Colonic mucosa (tissue), 4 donors: ENCODE measurements around the gene FHDC1. TPM values are rescaled to one million over a fixed set of nuclear protein-coding genes. Genes with fewer than 3 reads are reported as not detected.

Source experiments
- DNase-seq: peaks from one replicate; pipeline ENCODE4 v3.0.0-alpha.2; 2020
- H3K27ac ChIP-seq: fragments of 200-600 bp; one replicate; pipeline ENCODE4 v1.8.0; 2021
- H3K27me3 ChIP-seq: fragments of 200-600 bp; one replicate; pipeline ENCODE4 v1.8.0; 2021
- H3K36me3 ChIP-seq: fragments of 200-600 bp; one replicate; pipeline ENCODE4 v1.8.0; 2021
- H3K4me1 ChIP-seq: fragments of 200-600 bp; one replicate; pipeline ENCODE4 v1.8.0; 2021; ENCODE audit warnings: mild to moderate bottlenecking
- H3K4me3 ChIP-seq: fragments of 200-600 bp; one replicate; pipeline ENCODE4 v1.8.0; 2021
- H3K9ac ChIP-seq, 2 donors: one replicate each; pipeline ENCODE4 v1.7.0; 2013; ENCODE audit warnings: control low read depth in 2 of 2, low read depth in 2 of 2, low read length in 2 of 2
- H3K9me3 ChIP-seq: fragments of 200-600 bp; one replicate; pipeline ENCODE4 v1.8.0; 2021
- intact Hi-C: fragments of 100-400 bp; cut with DNase I; formaldehyde crosslinking; loops from one replicate; pipeline ENCODE4 v1.14.1; 2022
- total RNA-seq, 2 donors: library from RNA; stranded (reverse); fragmentation: NEBNext Ultra II Directional in 1 of 2; extraction: Animal tissue kit (Norgen Biotek cat#: 25700) in 1 of 2; gene quantifications; one replicate each; pipeline ENCODE4 v1.2.1, GENCODE V29; 2021
- TF ChIP-seq, protein P1 (sequence below): fragments of 200-600 bp; IDR thresholded peaks from one replicate; pipeline ENCODE4 v1.8.0; 2022; ENCODE audit warnings: antibody characterized with exemption, mild to moderate bottlenecking
- donor health status: healthy.
- donor health status: DM: no; HTN: no; CAD: no.
- donor health status: DM: no; HTN: no; CAD: no.

The FHDC1 gene
- total RNA-seq, 2 donors from 2014 or later, result 13.9 to 14.0 TPM

DNA sequence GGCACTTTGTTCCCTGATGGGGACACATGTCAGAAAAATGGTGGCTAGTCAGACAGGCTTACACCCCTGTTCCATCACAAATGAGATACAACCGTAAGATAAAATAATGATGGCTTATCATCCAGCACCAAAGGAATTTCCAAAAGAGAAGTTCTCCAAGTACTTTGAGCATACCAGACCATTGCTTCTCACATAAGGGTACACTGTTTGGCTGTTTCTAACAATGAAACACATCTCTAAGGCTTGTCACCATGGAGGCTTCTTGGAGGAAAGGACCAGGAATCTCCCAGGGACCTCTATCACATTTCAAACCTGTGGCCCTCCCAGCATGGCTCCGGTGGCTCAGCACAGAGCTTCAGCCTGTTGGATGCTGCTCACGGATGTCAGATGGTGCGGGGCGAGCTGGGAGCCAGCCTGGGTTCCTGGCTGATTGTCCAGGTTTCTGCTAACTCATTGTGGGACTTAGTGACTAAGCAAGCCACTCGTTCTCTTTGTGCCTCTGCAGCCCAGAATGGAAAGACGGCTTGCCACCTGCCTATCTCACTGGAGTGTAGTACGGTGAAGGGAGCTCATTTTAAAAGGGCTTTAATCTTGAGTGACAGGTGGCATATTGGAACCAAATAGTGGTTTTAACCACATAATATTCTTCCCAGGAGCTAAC is 54.5 kb downstream of the FHDC1 start:
- H3K36me3 ChIP-seq, result no peaks in the 10 kb centered on the region
- H3K27me3 ChIP-seq, result no peaks in the 10 kb centered on the region
- no peak overlapping the region for H3K4me3 ChIP-seq
- no peak overlapping the region for H3K9ac ChIP-seq
- H3K4me1 ChIP-seq, result peaks cover 3% of the 10 kb centered on the region
- no peaks in the 10 kb centered on the region for H3K9me3 ChIP-seq
- intact Hi-C loops, result no loop called here
- TF ChIP-seq, protein P1, sequence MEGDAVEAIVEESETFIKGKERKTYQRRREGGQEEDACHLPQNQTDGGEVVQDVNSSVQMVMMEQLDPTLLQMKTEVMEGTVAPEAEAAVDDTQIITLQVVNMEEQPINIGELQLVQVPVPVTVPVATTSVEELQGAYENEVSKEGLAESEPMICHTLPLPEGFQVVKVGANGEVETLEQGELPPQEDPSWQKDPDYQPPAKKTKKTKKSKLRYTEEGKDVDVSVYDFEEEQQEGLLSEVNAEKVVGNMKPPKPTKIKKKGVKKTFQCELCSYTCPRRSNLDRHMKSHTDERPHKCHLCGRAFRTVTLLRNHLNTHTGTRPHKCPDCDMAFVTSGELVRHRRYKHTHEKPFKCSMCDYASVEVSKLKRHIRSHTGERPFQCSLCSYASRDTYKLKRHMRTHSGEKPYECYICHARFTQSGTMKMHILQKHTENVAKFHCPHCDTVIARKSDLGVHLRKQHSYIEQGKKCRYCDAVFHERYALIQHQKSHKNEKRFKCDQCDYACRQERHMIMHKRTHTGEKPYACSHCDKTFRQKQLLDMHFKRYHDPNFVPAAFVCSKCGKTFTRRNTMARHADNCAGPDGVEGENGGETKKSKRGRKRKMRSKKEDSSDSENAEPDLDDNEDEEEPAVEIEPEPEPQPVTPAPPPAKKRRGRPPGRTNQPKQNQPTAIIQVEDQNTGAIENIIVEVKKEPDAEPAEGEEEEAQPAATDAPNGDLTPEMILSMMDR, result no peak
- no peak for DNase-seq
- no peak overlapping the region for H3K27ac ChIP-seq

DNA sequence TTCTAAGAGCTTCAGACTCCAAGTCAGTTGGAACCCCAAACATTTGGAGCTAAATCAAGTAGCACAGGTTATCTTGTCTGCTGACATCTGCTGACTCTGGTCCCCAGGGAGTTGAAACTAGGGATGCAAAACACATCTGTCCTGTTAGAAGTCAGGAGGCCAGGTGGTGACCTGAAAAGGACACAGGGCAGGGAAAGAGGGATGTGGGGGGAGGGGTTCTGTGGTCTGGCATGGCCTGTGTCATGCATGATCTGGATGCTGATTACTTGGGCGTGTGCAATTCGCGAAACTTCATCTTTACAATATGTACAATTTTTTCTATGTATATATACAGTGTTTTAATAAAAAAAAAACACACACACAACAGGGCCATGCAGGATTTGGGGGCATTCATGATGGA is 55.3 kb downstream of the FHDC1 start:
- H3K4me1 ChIP-seq, result peaks cover 3% of the 10 kb centered on the region
- H3K36me3 ChIP-seq, result no peaks in the 10 kb centered on the region
- no peak overlapping the region for H3K4me3 ChIP-seq
- no peaks in the 10 kb centered on the region for H3K27me3 ChIP-seq
- DNase-seq, result no peak
- no peaks in the 10 kb centered on the region for H3K9me3 ChIP-seq
- H3K27ac ChIP-seq, result no peak overlapping the region
- no peak overlapping the region for H3K9ac ChIP-seq
- intact Hi-C loops, result no loop called here
- TF ChIP-seq, protein P1, result no peak

DNA sequence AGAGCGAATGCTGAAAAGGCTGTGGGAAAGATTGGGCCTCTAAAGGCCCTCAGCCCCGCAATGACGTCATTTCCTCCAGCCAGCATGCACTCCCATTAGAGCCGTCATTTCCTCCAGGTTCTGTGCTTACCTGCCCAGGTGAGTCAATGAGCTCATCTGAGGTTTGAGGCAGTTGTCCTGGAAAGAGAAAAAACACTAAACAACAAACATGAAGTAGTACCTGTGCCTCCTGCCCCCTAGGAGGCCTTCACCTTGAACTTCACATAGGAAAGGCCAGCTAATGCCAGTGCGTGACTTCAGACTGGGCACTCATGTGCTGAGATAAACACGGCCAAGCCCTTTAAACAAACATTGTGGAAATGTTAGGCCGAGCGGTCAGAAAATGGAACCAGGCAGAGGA is 55.9 kb downstream of the FHDC1 start:
- H3K27me3 ChIP-seq, result no peaks in the 10 kb centered on the region
- TF ChIP-seq, protein P1, result no peak
- no peak overlapping the region for H3K27ac ChIP-seq
- H3K4me3 ChIP-seq, result no peak overlapping the region
- H3K36me3 ChIP-seq, result no peaks in the 10 kb centered on the region
- no peaks in the 10 kb centered on the region for H3K9me3 ChIP-seq
- no peak overlapping the region for H3K9ac ChIP-seq
- H3K4me1 ChIP-seq, result peaks cover 3% of the 10 kb centered on the region
- peak; percentile 33 for DNase-seq
- intact Hi-C loops, result no loop called here

DNA sequence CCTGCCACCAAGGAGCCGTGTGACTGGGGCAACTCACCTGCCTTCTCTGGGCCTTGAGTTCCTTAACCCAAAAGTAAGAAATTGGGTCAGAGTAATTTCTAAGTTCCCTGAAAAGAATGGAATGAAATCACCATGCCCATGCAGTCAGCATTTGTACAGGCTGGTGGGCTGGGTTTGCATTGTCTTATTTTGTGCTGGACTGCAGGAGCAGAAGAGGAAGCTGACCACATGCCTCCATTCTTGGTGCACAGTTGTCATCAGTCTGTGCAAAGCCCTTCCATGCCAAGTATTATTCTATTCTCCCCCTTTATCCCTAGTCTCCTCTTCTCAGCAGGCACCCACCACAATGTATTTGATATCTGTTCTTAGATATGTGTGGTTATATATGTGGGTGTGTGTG is 56.3 kb downstream of the FHDC1 start:
- Histone ChIP-seq H3K9ac (no peak overlapping the region), H3K9me3 (no peaks in the 10 kb centered on the region), H3K27me3 (no peaks in the 10 kb centered on the region), H3K27ac (no peak overlapping the region), H3K4me1 (peaks cover 3% of the 10 kb centered on the region), H3K4me3 (no peak overlapping the region), H3K36me3 (no peaks in the 10 kb centered on the region)
- TF ChIP-seq, protein P1, result no peak
- no peak for DNase-seq
- intact Hi-C loops, result no loop called here

DNA sequence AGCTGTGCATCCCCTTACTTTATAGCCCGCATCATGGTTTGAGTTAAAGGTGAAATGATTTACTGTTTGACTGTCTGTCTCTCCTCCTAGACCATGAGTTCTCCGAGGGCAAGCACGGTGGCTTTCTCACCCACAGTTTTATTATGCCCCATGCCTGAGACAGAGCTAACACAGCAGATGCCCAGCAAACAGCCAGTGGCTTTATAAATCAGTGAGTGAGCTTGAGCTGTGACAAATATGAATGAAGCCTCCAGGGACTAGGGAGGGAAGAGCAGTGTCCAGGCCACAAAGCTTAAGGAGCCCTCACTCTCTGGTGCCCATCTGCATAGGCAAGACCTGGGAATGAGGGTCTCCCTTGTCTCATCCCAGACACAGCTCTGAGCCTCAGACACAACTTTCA is 57.9 kb downstream of the FHDC1 start:
- intact Hi-C loops, result no loop called here
- Histone ChIP-seq H3K9ac (no peak overlapping the region), H3K4me1 (peaks cover 3% of the 10 kb centered on the region), H3K36me3 (no peaks in the 10 kb centered on the region), H3K27me3 (no peaks in the 10 kb centered on the region), H3K9me3 (no peaks in the 10 kb centered on the region), H3K27ac (no peak overlapping the region), H3K4me3 (no peak overlapping the region)
- TF ChIP-seq, protein P1, result no peak
- DNase-seq, result no peak
